Fibroblast of the aortic adventitia (primary cell): ENCODE results near the gene STK24. TPM values are rescaled to one million over a fixed set of nuclear protein-coding genes. Genes with fewer than 3 reads are reported as not detected.

Experiments used
- DNase-seq: peaks from one replicate; pipeline ENCODE4 v3.0.0-alpha.2; 2010; ENCODE audit warnings: low read depth
- H3K4me3 ChIP-seq: 2 replicates; pipeline ENCODE4 v1.5.1; 2011; ENCODE audit warnings: low read depth, mild to moderate bottlenecking, control low read depth, low read length, moderate library complexity
- CTCF ChIP-seq: IDR thresholded peaks from 2 replicates; pipeline ENCODE4 v1.5.1; 2011; ENCODE audit warnings: mild to moderate bottlenecking, low read length, control low read depth, inconsistent platforms; ENCODE audit not compliant: insufficient read depth
- total RNA-seq: library from RNA; depleted of rRNA; stranded (reverse); fragments of >200 nt; gene quantifications from 2 replicates; pipeline ENCODE4 v1.2.3, GENCODE V29; 2012; ENCODE audit warnings: low replicate concordance

Gene STK24
- total RNA-seq, 1 donor = 64.0 TPM

- DNase-seq = no peak
- H3K4me3 ChIP-seq = no peak overlapping the region
- TF ChIP-seq CTCF = no peak
Observed at GRCh38 chr13:98434060-98434459, 142.8 kb downstream of the STK24 start.

- DNase-seq = no peak
- TF ChIP-seq CTCF = no peak
- H3K4me3 ChIP-seq = no peak overlapping the region
Observed at GRCh38 chr13:98433654-98434053, 143.3 kb downstream of the STK24 start.

GRCh38 chr13:98432638-98433037 lies 144.3 kb downstream of the STK24 start:
- no peak for DNase-seq
- no peak for TF ChIP-seq CTCF
- H3K4me3 ChIP-seq = no peak overlapping the region

GRCh38 chr13:98429977-98430736 lies 146.8 kb downstream of the STK24 start:
- no peak for DNase-seq
- H3K4me3 ChIP-seq = no peak overlapping the region
- TF ChIP-seq CTCF = no peak

GRCh38 chr13:98429531-98429930 lies 147.4 kb downstream of the STK24 start:
- H3K4me3 ChIP-seq = no peak overlapping the region
- no peak for DNase-seq
- no peak for TF ChIP-seq CTCF

GRCh38 chr13:98429081-98429480 lies 147.8 kb downstream of the STK24 start:
- no peak overlapping the region for H3K4me3 ChIP-seq
- no peak for TF ChIP-seq CTCF
- no peak for DNase-seq

GRCh38 chr13:98428256-98428966 lies 148.5 kb downstream of the STK24 start:
- H3K4me3 ChIP-seq = no peak overlapping the region
- DNase-seq = no peak
- no peak for TF ChIP-seq CTCF
